ENCODE data around the gene FAM180B. TPM values are rescaled to one million over a fixed set of nuclear protein-coding genes. Genes with fewer than 3 reads are reported as not detected.
A peak's percentile ranks its signal among the peaks of the same experiment; 100 is the strongest.

FAM180B gene
- total and polyA plus RNA-seq, 2 of the 8 experiments (the other 6 are each of a cell fraction or from before 2014, with no cell fraction given) = 0.09 TPM; not detected in 1

GRCh38 chr11:47552566-47553405 lies 33.7 kb upstream of the FAM180B start, which contains the start of gene CELF1 (continued):
- peak; percentile 72 for TF ChIP-seq MAX (IDR thresholded peaks at IDR 0.05)
- 0 out of 2 replicates have a peak, but pooled peaks have one; percentile 52 for TF ChIP-seq EGR1 (IDR thresholded peaks at IDR 0.05; ENCODE audit: borderline replicate concordance, low read depth, low read length)
- TF ChIP-seq POLR2A (IDR thresholded peaks at IDR 0.05; ENCODE audit: control extremely low read depth in 1 of 2, low read depth in 2 of 2, low read length in 2 of 2) = peak; percentile 42 to 71
- TF ChIP-seq ASH2L (IDR thresholded peaks at IDR 0.05; ENCODE audit: low read length) = peak; percentile 97
- TF ChIP-seq PHF8 (conservative IDR thresholded peaks at IDR 0.05; ENCODE audit: low read depth, low read length) = peak; percentile 78
- TF ChIP-seq CREB1 (IDR thresholded peaks at IDR 0.05) = peak; percentile 54; the same call in 1 of the 2 replicates
- TF ChIP-seq RBBP5 (IDR thresholded peaks at IDR 0.05; ENCODE audit: borderline replicate concordance, low read depth, low read length) = peak; percentile 67; the same call in 1 of the 2 replicates
- no peak for TF ChIP-seq TEAD4 (IDR thresholded peaks at IDR 0.05; ENCODE audit: low read depth, low read length)
- TF ChIP-seq NRF1 (IDR thresholded peaks at IDR 0.05; ENCODE audit: low read depth, low read length) = no peak
- TF ChIP-seq TBP (IDR thresholded peaks at IDR 0.05; ENCODE audit: low read depth, low read length) = 0 out of 2 replicates have a peak, but pooled peaks have one; percentile 13
- no peak for TF ChIP-seq BACH1 (IDR thresholded peaks at IDR 0.05; ENCODE audit: low read length)
- TF ChIP-seq NANOG (IDR thresholded peaks at IDR 0.05; ENCODE audit: insufficient read depth, low read depth, low read length, poor library complexity, severe bottlenecking) = no peak
- peak; percentile 45 to 68; a peak in 2 of 4 replicates for TF ChIP-seq SIN3A (conservative IDR thresholded peaks at IDR 0.05 in 1 of 2, IDR thresholded peaks at IDR 0.05 in 1 of 2; ENCODE audit: low read depth in 1 of 2, low read length in 2 of 2)
- peak; percentile 71; the same call in 1 of the 2 replicates for TF ChIP-seq SP1 (IDR thresholded peaks at IDR 0.05; ENCODE audit: low read depth, low read length)
- TF ChIP-seq CTCF (IDR thresholded peaks at IDR 0.05; ENCODE audit: control extremely low read depth in 1 of 3, insufficient read depth in 1 of 3, low read depth in 1 of 3, low read length in 3 of 3) = peak; percentile 75 to 88 (median 84)
- peak; percentile 42 for TF ChIP-seq KDM4A (IDR thresholded peaks at IDR 0.05; ENCODE audit: low read depth, low read length, severe bottlenecking)
- TF ChIP-seq SRF (IDR thresholded peaks at IDR 0.05; ENCODE audit: low read depth, low read length) = peak; percentile 10; the same call in 1 of the 2 replicates
- no peak for TF ChIP-seq BRCA1 (IDR thresholded peaks at IDR 0.05; ENCODE audit: low read depth, low read length)
- peak; percentile 96 for TF ChIP-seq YY1 (IDR thresholded peaks at IDR 0.05; ENCODE audit: low read depth, low read length)
- TF ChIP-seq SAP30 (IDR thresholded peaks at IDR 0.05; ENCODE audit: insufficient read depth, insufficient replicate concordance, low read length) = no peak
- TF ChIP-seq POLR2AphosphoS5 (IDR thresholded peaks at IDR 0.05; ENCODE audit: low read depth, low read length) = peak; percentile 41
- 0 out of 2 replicates have a peak, but pooled peaks have one; percentile 13 for TF ChIP-seq JUND (IDR thresholded peaks at IDR 0.05; ENCODE audit: low read length)
